HCT116 (cell line): ENCODE results near the gene YBX3. TPM values are rescaled to one million over a fixed set of nuclear protein-coding genes. Genes with fewer than 3 reads are reported as not detected.

Source experiments
- ATAC-seq: fragments of 200-7000 bp; cut with Tn5 transposase; 2 replicates; pipeline ENCODE4 v1.9.1; 2020; ENCODE audit warnings: mild to moderate bottlenecking, moderate library complexity
- BruUV-seq: library from RNA; stranded (reverse); fragments of 400-500 nt; replicated peaks from 2 replicates; lab custom pipeline; 2021; lab: Mats Ljungman, UMichigan
- CTCF ChIA-PET: fragments of 300-600 bp; sonication (Branson Sonifier 250); formaldehyde crosslinking; loops from one replicate; lab custom pipeline; 2021; ENCODE audit warnings: antibody characterized with exemption; lab: Charles Lee
- POLR2A ChIA-PET: fragments of 300-600, 350-600 bp; sonication (Branson Sonifier 250); formaldehyde crosslinking; loops from one replicate; lab custom pipeline; 2021; ENCODE audit warnings: antibody characterized with exemption; lab: Charles Lee
- RAD21 ChIA-PET, 2 experiments: fragments of 300-600 bp; sonication (Branson Sonifier 250); formaldehyde crosslinking; loops; one replicate each; lab custom pipeline; 2023; ENCODE audit warnings: low total read pairs in 2 of 2; ENCODE audit not compliant: uncharacterized antibody in 2 of 2, unreplicated experiment in 2 of 2, low non-redundant PET in 1 of 2; lab: Charles Lee
- DNase-seq: peaks from one replicate; pipeline ENCODE4 v3.0.0-alpha.2; 2010; ENCODE audit warnings: low read depth, low spot score
- H2AFZ ChIP-seq: fragments of 200-600 bp; shearing (Covaris generic), sonication (generic); 2 replicates; pipeline ENCODE4 v1.6.1; 2017; ENCODE audit warnings: low read depth, mixed run types, mixed read lengths, antibody characterized with exemption, low read length; ENCODE audit not compliant: poor library complexity, severe bottlenecking
- H3K27ac ChIP-seq: 2 replicates; pipeline ENCODE4 v1.5.1; 2012; ENCODE audit warnings: low read depth, low read length
- H3K27me3 ChIP-seq: fragments of 200-600 bp; sonication (generic); 2 replicates; pipeline ENCODE4 v1.6.1; 2016; ENCODE audit warnings: mixed run types, low read length, mixed read lengths; ENCODE audit not compliant: insufficient read depth
- H3K36me3 ChIP-seq, 2 experiments: fragments of 200-500 bp in 1 of 2; fragments of 200-600 bp in 1 of 2; sonication (Bioruptor generic) in 1 of 2; sonication (generic) in 1 of 2; 2 replicates each; pipeline versions ENCODE4 v1.5.1 to v1.6.1; 2014 to 2016; ENCODE audit warnings: low read length in 2 of 2, inconsistent platforms in 1 of 2, mixed read lengths in 1 of 2, mixed run types in 1 of 2; ENCODE audit not compliant: insufficient read depth in 2 of 2, control insufficient read depth in 1 of 2
- H3K4me1 ChIP-seq, 2 experiments: fragments of 200-600 bp in 1 of 2; sonication (generic) in 1 of 2; 2 replicates each; pipeline versions ENCODE4 v1.5.1 to v1.6.1; 2012 to 2017; ENCODE audit warnings: low read length in 2 of 2, inconsistent platforms in 1 of 2, mild to moderate bottlenecking in 1 of 2, mixed read lengths in 1 of 2, mixed run types in 1 of 2, moderate library complexity in 1 of 2; ENCODE audit not compliant: insufficient read depth in 2 of 2, control insufficient read depth in 1 of 2
- H3K4me2 ChIP-seq: fragments of 200-600 bp; sonication (generic); 2 replicates; pipeline ENCODE4 v1.6.1; 2017; ENCODE audit warnings: mixed run types, low read length, mixed read lengths
- H3K4me3 ChIP-seq, 2 experiments: fragments of 200-600 bp in 1 of 2; sonication (generic) in 1 of 2; replicated peaks in 1 of 2; 2 replicates each; pipeline ENCODE4 v1.5.1; 2011 to 2016; ENCODE audit warnings: low read length in 2 of 2, control low read depth in 1 of 2, low read depth in 1 of 2, mild to moderate bottlenecking in 1 of 2, mixed read lengths in 1 of 2, mixed run types in 1 of 2
- H3K79me2 ChIP-seq: fragments of 200-600 bp; sonication (generic); 2 replicates; pipeline ENCODE4 v1.6.1; 2017; ENCODE audit warnings: mild to moderate bottlenecking, mixed run types, low read length, moderate library complexity, mixed read lengths; ENCODE audit not compliant: insufficient read depth
- H3K9ac ChIP-seq: fragments of 200-600 bp; sonication (generic); 2 replicates; pipeline ENCODE4 v1.6.1; 2016; ENCODE audit warnings: low read length, mixed read lengths
- H3K9me2 ChIP-seq: fragments of 200-600 bp; sonication (generic), shearing (Covaris generic); 2 replicates; pipeline ENCODE4 v1.6.1; 2017; ENCODE audit warnings: mixed run types, mild to moderate bottlenecking, moderate library complexity; ENCODE audit not compliant: insufficient read depth
- H3K9me3 ChIP-seq, 2 experiments: fragments of 200-500 bp in 1 of 2; fragments of 200-600 bp in 1 of 2; sonication (Bioruptor generic) in 1 of 2; sonication (generic) in 1 of 2; 2 replicates each; pipeline ENCODE4 v1.6.1; 2014 to 2017; ENCODE audit warnings: low read length in 2 of 2, mixed read lengths in 2 of 2, inconsistent platforms in 1 of 2, low read depth in 1 of 2, mild to moderate bottlenecking in 1 of 2, mixed run types in 1 of 2, moderate library complexity in 1 of 2; ENCODE audit not compliant: control insufficient read depth in 1 of 2, insufficient read depth in 1 of 2
- H4K20me1 ChIP-seq: fragments of 200-600 bp; sonication (generic), shearing (Covaris generic); 2 replicates; pipeline ENCODE4 v1.6.1; 2017; ENCODE audit warnings: mixed run types, mild to moderate bottlenecking, moderate library complexity; ENCODE audit not compliant: insufficient read depth
- ATF3 ChIP-seq: IDR thresholded peaks from 2 replicates; pipeline ENCODE4 v1.6.1; 2012
- ELF1 ChIP-seq: IDR thresholded peaks from 2 replicates; pipeline ENCODE4 v1.6.1; 2012; ENCODE audit warnings: low read depth, borderline replicate concordance
- EZH2 ChIP-seq: fragments of 200-600 bp; sonication (generic); IDR thresholded peaks from 2 replicates; pipeline ENCODE4 v1.6.1; 2017; ENCODE audit warnings: antibody characterized with exemption, mixed run types
- SIN3A ChIP-seq: IDR thresholded peaks from 2 replicates; pipeline ENCODE4 v1.6.1; 2012; ENCODE audit warnings: low read depth
- SP1 ChIP-seq: IDR thresholded peaks from 2 replicates; pipeline ENCODE4 v1.6.1; 2012; ENCODE audit warnings: low read depth
- SRF ChIP-seq: IDR thresholded peaks from 2 replicates; pipeline ENCODE4 v1.6.1; 2012; ENCODE audit warnings: low read depth
- YY1 ChIP-seq: IDR thresholded peaks from 2 replicates; pipeline ENCODE4 v1.6.1; 2011; ENCODE audit warnings: low read length, low read depth, moderate library complexity, mild to moderate bottlenecking; ENCODE audit not compliant: insufficient replicate concordance; ENCODE audit errors: extremely low read depth
- ZFX ChIP-seq: fragments of 450-650 bp; IDR thresholded peaks from 2 replicates; pipeline ENCODE4 v1.6.1; 2017
- intact Hi-C: fragments of 100-400 bp; cut with micrococcal nuclease; formaldehyde crosslinking; loops from 2 replicates; pipeline ENCODE4 v1.10.0; 2022
- total RNA-seq: library from RNA; stranded (reverse); gene quantifications from one replicate; pipeline ENCODE4 v1.2.1, GENCODE V29; 2021; ENCODE audit not compliant: unreplicated experiment

The YBX3 gene
- total RNA-seq, 1 experiment from 2014 or later = 419 TPM

GRCh38 chr12:10669533-10669932, 53.6 kb downstream of the YBX3 start:
- ChIA-PET RAD21 (no interaction called here), CTCF (no interaction called here), POLR2A (no interaction called here)
- TF ChIP-seq EZH2 = no peak
- TF ChIP-seq SRF = no peak
- H4K20me1 ChIP-seq = no peaks in the 10 kb centered on the region
- H3K9me3 ChIP-seq = no peaks in the 10 kb centered on the region
- DNase-seq (no peak), ATAC-seq (no peak)
- H3K36me3 ChIP-seq = no peaks in the 10 kb centered on the region
- H3K27me3 ChIP-seq = no peaks in the 10 kb centered on the region
- H3K9ac ChIP-seq = no peak overlapping the region
- no TSS peak for BruUV-seq
- no peaks in the 10 kb centered on the region for H3K9me2 ChIP-seq
- no peak overlapping the region for H3K4me2 ChIP-seq
- intact Hi-C loops = no loop called here
- no peak overlapping the region for H2AFZ ChIP-seq
- H3K27ac ChIP-seq = no peak overlapping the region
- peaks cover 0 to 13% of the 10 kb centered on the region in 2 experiments; a peak in 3 of 4 replicates for H3K4me1 ChIP-seq
- H3K79me2 ChIP-seq = no peaks in the 10 kb centered on the region
- H3K4me3 ChIP-seq = no peak overlapping the region

GRCh38 chr12:10668526-10668925, 54.6 kb downstream of the YBX3 start:
- DNase-seq (no peak), ATAC-seq (no peak)
- no peak overlapping the region for H3K27ac ChIP-seq
- ChIA-PET CTCF (no interaction called here), RAD21 (interaction anchor here in 1 of 2 experiments (0.6 kb wide), 1 partner anchor 159 kb away, joined by 3 read pairs; no protein-coding TSS in a partner anchor), POLR2A (no interaction called here)
- no peak overlapping the region for H3K4me3 ChIP-seq
- no peaks in the 10 kb centered on the region for H3K36me3 ChIP-seq
- H3K9me3 ChIP-seq = no peaks in the 10 kb centered on the region
- no peaks in the 10 kb centered on the region for H3K9me2 ChIP-seq
- H4K20me1 ChIP-seq = no peaks in the 10 kb centered on the region
- no TSS peak for BruUV-seq
- no peak overlapping the region for H3K4me2 ChIP-seq
- no peak overlapping the region for H2AFZ ChIP-seq
- TF ChIP-seq SIN3A (no peak), ELF1 (no peak), SP1 (no peak), ATF3 (no peak), YY1 (no peak), ZFX (no peak)
- H3K9ac ChIP-seq = no peak overlapping the region
- peaks cover 0 to 11% of the 10 kb centered on the region in 2 experiments; a peak in 3 of 4 replicates for H3K4me1 ChIP-seq
- no peaks in the 10 kb centered on the region for H3K27me3 ChIP-seq
- intact Hi-C loops = no loop called here
- H3K79me2 ChIP-seq = no peaks in the 10 kb centered on the region
